Dedifferentiated amniotic fluid mesenchymal stem cell (primary cell): ENCODE results near the gene SLC27A5.
"Not testable (repeated sequence)": the region's sequence is repeated elsewhere in the genome, so short reads cannot be mapped to it uniquely, and the experiment has no call there.

Experiments
- DNase-seq: peaks from one replicate; pipeline ENCODE4 v3.0.0-alpha.2; 2016; ENCODE audit errors: extremely low spot score

SLC27A5 gene

GRCh38 chr19:58498316-58499020 lies 13.3 kb downstream of the SLC27A5 start:
- no peak for DNase-seq

- no peak for DNase-seq
Observed at GRCh38 chr19:58497634-58498170, 14.1 kb downstream of the SLC27A5 start.

GRCh38 chr19:58492265-58492664 lies 19.5 kb downstream of the SLC27A5 start:
- DNase-seq = no peak

- no peak for DNase-seq
Observed at GRCh38 chr19:58491393-58491792, 20.4 kb downstream of the SLC27A5 start.

- DNase-seq = not testable (repeated sequence)
Observed at GRCh38 chr19:58484349-58484748, 27.4 kb downstream of the SLC27A5 start.

- no peak for DNase-seq
Observed at GRCh38 chr19:58483776-58484175, 28.0 kb downstream of the SLC27A5 start.

- DNase-seq = no peak
Observed at GRCh38 chr19:58482372-58482771, 29.4 kb downstream of the SLC27A5 start.

- DNase-seq = no peak
Observed at GRCh38 chr19:58480831-58481230, 31.0 kb downstream of the SLC27A5 start.

GRCh38 chr19:58480481-58480830 lies 31.3 kb downstream of the SLC27A5 start:
- DNase-seq = no peak

- no peak for DNase-seq
Observed at GRCh38 chr19:58479736-58480480, 31.9 kb downstream of the SLC27A5 start.

GRCh38 chr19:58479303-58479702 lies 32.5 kb downstream of the SLC27A5 start:
- no peak for DNase-seq

- DNase-seq = no peak
Observed at GRCh38 chr19:58477871-58478270, 33.9 kb downstream of the SLC27A5 start.

GRCh38 chr19:58477130-58477529 lies 34.7 kb downstream of the SLC27A5 start:
- DNase-seq = no peak

- no peak for DNase-seq
Observed at GRCh38 chr19:58476498-58477015, 35.2 kb downstream of the SLC27A5 start.

- DNase-seq = peak; percentile 86
Observed at GRCh38 chr19:58475714-58476497, 35.9 kb downstream of the SLC27A5 start, which contains the start of gene ZNF446. Gene ZNF446 (plus strand): TSS chr19:58476352. CDS start chr19:58477219, 867 bp downstream.

- no peak for DNase-seq
Observed at GRCh38 chr19:58474997-58475713, 36.6 kb downstream of the SLC27A5 start.

- no peak for DNase-seq
Observed at GRCh38 chr19:58474291-58474996, 37.3 kb downstream of the SLC27A5 start.

GRCh38 chr19:58473775-58474174 lies 38.0 kb downstream of the SLC27A5 start:
- no peak for DNase-seq

- no peak for DNase-seq
Observed at GRCh38 chr19:58471736-58472135, 40.1 kb downstream of the SLC27A5 start.

GRCh38 chr19:58470837-58471543 lies 40.8 kb downstream of the SLC27A5 start:
- DNase-seq = not testable (repeated sequence)
